Muscle layer of colon (tissue), 2 donors: ENCODE data around the gene HMCN1.

Source experiments
- H3K27ac ChIP-seq: one replicate; pipeline ENCODE4 v1.7.0; 2013; ENCODE audit warnings: low read depth, mild to moderate bottlenecking, low read length, moderate library complexity
- H3K27me3 ChIP-seq, 2 donors: one replicate each; pipeline ENCODE4 v1.7.0; 2013; ENCODE audit warnings: low read length in 2 of 2, mild to moderate bottlenecking in 2 of 2; ENCODE audit not compliant: insufficient read depth in 2 of 2, control insufficient read depth in 1 of 2
- H3K36me3 ChIP-seq: one replicate; pipeline ENCODE4 v1.7.0; 2013; ENCODE audit warnings: mild to moderate bottlenecking, low read length; ENCODE audit not compliant: insufficient read depth
- H3K4me1 ChIP-seq: one replicate; pipeline ENCODE4 v1.7.0; 2013; ENCODE audit warnings: mild to moderate bottlenecking, low read length; ENCODE audit not compliant: insufficient read depth
- H3K4me3 ChIP-seq, 2 donors: one replicate each; pipeline ENCODE4 v1.7.0; 2013; ENCODE audit warnings: low read length in 2 of 2, low read depth in 1 of 2, mild to moderate bottlenecking in 1 of 2, moderate library complexity in 1 of 2
- H3K9ac ChIP-seq: one replicate; pipeline ENCODE4 v1.7.0; 2013; ENCODE audit warnings: low read length
- H3K9me3 ChIP-seq: one replicate; pipeline ENCODE4 v1.7.0; 2013; ENCODE audit warnings: mild to moderate bottlenecking, low read length
- donor health status: abdominal sarcoma.
- donor health status: Adenocarcinoma of cecum.

HMCN1 gene

GRCh38 chr1:186078245-186078644 lies 344.1 kb downstream of the HMCN1 start:
- Histone ChIP-seq H3K9me3 (no peaks in the 10 kb centered on the region), H3K36me3 (no peaks in the 10 kb centered on the region), H3K9ac (no peak overlapping the region), H3K27ac (no peak overlapping the region), H3K4me3 (no peak overlapping the region), H3K27me3 (no peaks in the 10 kb centered on the region), H3K4me1 (no peaks in the 10 kb centered on the region)

GRCh38 chr1:186079084-186079684 lies 345.0 kb downstream of the HMCN1 start:
- no peaks in the 10 kb centered on the region for H3K9me3 ChIP-seq
- no peaks in the 10 kb centered on the region for H3K4me1 ChIP-seq
- H3K27me3 ChIP-seq, result no peaks in the 10 kb centered on the region
- H3K4me3 ChIP-seq, result no peak overlapping the region
- no peak overlapping the region for H3K27ac ChIP-seq
- no peak overlapping the region for H3K9ac ChIP-seq
- no peaks in the 10 kb centered on the region for H3K36me3 ChIP-seq

- Histone ChIP-seq H3K27ac (no peak overlapping the region), H3K9me3 (no peaks in the 10 kb centered on the region), H3K9ac (no peak overlapping the region), H3K4me1 (no peaks in the 10 kb centered on the region), H3K27me3 (no peaks in the 10 kb centered on the region), H3K4me3 (no peak overlapping the region), H3K36me3 (no peaks in the 10 kb centered on the region)
These were observed 348.2 kb downstream of the HMCN1 start for GRCh38 chr1:186082235-186082937.

GRCh38 chr1:186086583-186086982 lies 352.4 kb downstream of the HMCN1 start:
- Histone ChIP-seq H3K9ac (no peak overlapping the region), H3K9me3 (no peaks in the 10 kb centered on the region), H3K4me3 (no peak overlapping the region), H3K27me3 (no peaks in the 10 kb centered on the region), H3K36me3 (no peaks in the 10 kb centered on the region), H3K27ac (no peak overlapping the region), H3K4me1 (no peaks in the 10 kb centered on the region)

GRCh38 chr1:186089940-186090339 lies 355.7 kb downstream of the HMCN1 start:
- no peaks in the 10 kb centered on the region for H3K27me3 ChIP-seq
- no peak overlapping the region for H3K9ac ChIP-seq
- H3K27ac ChIP-seq, result no peak overlapping the region
- H3K36me3 ChIP-seq, result no peaks in the 10 kb centered on the region
- peaks cover 5% of the 10 kb centered on the region for H3K4me1 ChIP-seq
- no peaks in the 10 kb centered on the region for H3K9me3 ChIP-seq
- no peak overlapping the region for H3K4me3 ChIP-seq

- H3K27ac ChIP-seq, result no peak overlapping the region
- H3K36me3 ChIP-seq, result no peaks in the 10 kb centered on the region
- H3K4me3 ChIP-seq, result no peak overlapping the region
- H3K27me3 ChIP-seq, result no peaks in the 10 kb centered on the region
- peaks cover 5% of the 10 kb centered on the region for H3K4me1 ChIP-seq
- no peak overlapping the region for H3K9ac ChIP-seq
- H3K9me3 ChIP-seq, result no peaks in the 10 kb centered on the region
These were observed 357.1 kb downstream of the HMCN1 start for GRCh38 chr1:186091222-186091720.

- H3K36me3 ChIP-seq, result no peaks in the 10 kb centered on the region
- H3K4me1 ChIP-seq, result peaks cover 5% of the 10 kb centered on the region
- H3K4me3 ChIP-seq, result no peak overlapping the region
- H3K9me3 ChIP-seq, result no peaks in the 10 kb centered on the region
- H3K9ac ChIP-seq, result no peak overlapping the region
- no peak overlapping the region for H3K27ac ChIP-seq
- H3K27me3 ChIP-seq, result no peaks in the 10 kb centered on the region
These were observed 359.2 kb downstream of the HMCN1 start for GRCh38 chr1:186093437-186093836.

- Histone ChIP-seq H3K36me3 (no peaks in the 10 kb centered on the region), H3K4me1 (peaks cover 5% of the 10 kb centered on the region), H3K27ac (no peak overlapping the region), H3K27me3 (no peaks in the 10 kb centered on the region), H3K4me3 (no peak overlapping the region), H3K9me3 (no peaks in the 10 kb centered on the region), H3K9ac (no peak overlapping the region)
These were observed 360.0 kb downstream of the HMCN1 start for GRCh38 chr1:186094172-186094571.

GRCh38 chr1:186099336-186100104 lies 365.3 kb downstream of the HMCN1 start:
- H3K9ac ChIP-seq, result no peak overlapping the region
- H3K36me3 ChIP-seq, result no peaks in the 10 kb centered on the region
- no peak overlapping the region for H3K4me3 ChIP-seq
- H3K4me1 ChIP-seq, result no peaks in the 10 kb centered on the region
- no peaks in the 10 kb centered on the region for H3K27me3 ChIP-seq
- H3K9me3 ChIP-seq, result no peaks in the 10 kb centered on the region
- H3K27ac ChIP-seq, result no peak overlapping the region

- Histone ChIP-seq H3K4me1 (no peaks in the 10 kb centered on the region), H3K27me3 (no peaks in the 10 kb centered on the region), H3K27ac (no peak overlapping the region), H3K4me3 (no peak overlapping the region), H3K9ac (no peak overlapping the region), H3K9me3 (no peaks in the 10 kb centered on the region), H3K36me3 (no peaks in the 10 kb centered on the region)
These were observed 367.9 kb downstream of the HMCN1 start for GRCh38 chr1:186102107-186102506.

- Histone ChIP-seq H3K36me3 (no peaks in the 10 kb centered on the region), H3K4me3 (no peak overlapping the region), H3K9ac (no peak overlapping the region), H3K9me3 (no peaks in the 10 kb centered on the region), H3K4me1 (no peaks in the 10 kb centered on the region), H3K27me3 (no peaks in the 10 kb centered on the region), H3K27ac (no peak overlapping the region)
These were observed 368.5 kb downstream of the HMCN1 start for GRCh38 chr1:186102547-186103148.
